Activated CD4-positive, alpha-beta T cell treated with anti-CD3 and anti-CD28 coated beads, Interleukin-2, amount 10 ng/mL, durations not matched to agents 24 days and 14 days (primary cell): ENCODE measurements around the gene PLD3. TPM values are rescaled to one million over a fixed set of nuclear protein-coding genes. Genes with fewer than 3 reads are reported as not detected.
"Not testable (repeated sequence)": the region's sequence is repeated elsewhere in the genome, so short reads cannot be mapped to it uniquely, and the experiment has no call there.

Experiments used
- DNase-seq: peaks from one replicate; pipeline ENCODE4 v3.0.0; 2022
- H3K27ac Mint-ChIP-seq: one replicate; pipeline ENCODE4 v1.8.0; 2022; ENCODE audit warnings: mild to moderate bottlenecking, mixed read lengths
- H3K27me3 Mint-ChIP-seq: one replicate; pipeline ENCODE4 v1.8.0; 2022; ENCODE audit warnings: mixed read lengths
- H3K36me3 Mint-ChIP-seq: one replicate; pipeline ENCODE4 v1.8.0; 2022; ENCODE audit warnings: low read depth, mild to moderate bottlenecking, mixed read lengths
- H3K4me1 Mint-ChIP-seq: one replicate; pipeline ENCODE4 v1.8.0; 2021; ENCODE audit warnings: mixed read lengths
- H3K4me3 Mint-ChIP-seq: one replicate; pipeline ENCODE4 v1.8.0; 2022; ENCODE audit warnings: mild to moderate bottlenecking, moderate library complexity, mixed read lengths
- H3K9me3 Mint-ChIP-seq: one replicate; pipeline ENCODE4 v1.8.0; 2021; ENCODE audit warnings: mixed read lengths
- intact Hi-C: fragments of 100-400 bp; cut with micrococcal nuclease; formaldehyde crosslinking; loops from one replicate; pipeline ENCODE4 v1.15.1; 2023
- total RNA-seq: library from RNA; stranded (reverse); gene quantifications from 2 replicates; pipeline ENCODE4 v1.2.3, GENCODE V29; 2022

The PLD3 gene
- total RNA-seq, 1 donor from 2014 or later = 52.2 TPM

DNA sequence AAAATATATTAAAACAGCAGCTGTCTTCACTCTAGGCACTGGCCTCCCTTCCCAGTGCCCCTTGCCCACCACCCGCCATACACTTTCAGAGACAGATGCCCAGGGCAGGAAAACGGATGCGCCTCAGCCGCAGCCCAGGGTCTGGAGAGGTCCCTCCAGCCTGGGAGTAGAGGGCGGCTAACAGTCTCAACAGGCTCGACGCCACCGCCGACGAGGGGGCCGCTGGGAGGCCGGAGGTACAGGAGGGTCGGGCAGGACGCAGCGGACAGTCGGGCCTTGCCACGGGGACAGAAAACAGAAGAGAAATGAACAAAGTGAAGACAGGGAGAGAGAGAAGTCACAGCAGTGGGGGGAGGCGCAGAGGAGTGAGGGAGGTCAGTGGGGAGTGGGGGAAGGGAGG is 27.4 kb upstream of the PLD3 start:
- H3K4me3 Mint-ChIP-seq = no peak overlapping the region
- H3K36me3 Mint-ChIP-seq = peaks cover 50% of the 10 kb centered on the region
- H3K27ac Mint-ChIP-seq = no peak overlapping the region

GRCh38 chr19:40321566-40322270 is 26.8 kb upstream of the PLD3 start:
- Mint-ChIP-seq H3K4me1 (no peaks in the 10 kb centered on the region), H3K4me3 (no peak overlapping the region), H3K27ac (no peak overlapping the region), H3K9me3 (no peaks in the 10 kb centered on the region), H3K36me3 (peaks cover 47% of the 10 kb centered on the region), H3K27me3 (no peaks in the 10 kb centered on the region)
- intact Hi-C loops = no loop called here
- DNase-seq = no peak

More for the DNA sequence above, 27.4 kb upstream of the PLD3 start:
- no peaks in the 10 kb centered on the region for H3K9me3 Mint-ChIP-seq
- no peak for DNase-seq
- H3K4me1 Mint-ChIP-seq = no peaks in the 10 kb centered on the region
- no peaks in the 10 kb centered on the region for H3K27me3 Mint-ChIP-seq
- intact Hi-C loops = no loop called here

DNA sequence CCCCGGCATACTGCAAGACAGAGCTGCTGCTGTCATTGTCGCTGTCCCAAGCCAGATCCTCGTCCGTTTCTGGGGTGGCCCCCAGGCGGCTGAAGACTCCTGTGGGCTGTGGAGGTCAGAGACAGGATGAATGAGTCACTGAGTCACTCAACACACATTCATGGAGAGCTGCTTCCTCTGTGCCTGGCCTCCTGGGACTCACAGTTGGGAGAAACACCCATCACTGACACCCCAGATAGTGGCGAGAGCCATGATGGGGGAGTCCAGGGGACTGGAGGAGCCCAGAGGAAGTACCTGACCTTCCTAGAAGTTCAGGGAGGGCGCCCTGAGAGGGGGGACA is 26.3 kb upstream of the PLD3 start:
- Mint-ChIP-seq H3K4me1 (no peaks in the 10 kb centered on the region), H3K4me3 (no peak overlapping the region), H3K27me3 (no peaks in the 10 kb centered on the region), H3K9me3 (no peaks in the 10 kb centered on the region), H3K36me3 (peaks cover 47% of the 10 kb centered on the region), H3K27ac (no peak overlapping the region)
- intact Hi-C loops = no loop called here
- DNase-seq = no peak

DNA sequence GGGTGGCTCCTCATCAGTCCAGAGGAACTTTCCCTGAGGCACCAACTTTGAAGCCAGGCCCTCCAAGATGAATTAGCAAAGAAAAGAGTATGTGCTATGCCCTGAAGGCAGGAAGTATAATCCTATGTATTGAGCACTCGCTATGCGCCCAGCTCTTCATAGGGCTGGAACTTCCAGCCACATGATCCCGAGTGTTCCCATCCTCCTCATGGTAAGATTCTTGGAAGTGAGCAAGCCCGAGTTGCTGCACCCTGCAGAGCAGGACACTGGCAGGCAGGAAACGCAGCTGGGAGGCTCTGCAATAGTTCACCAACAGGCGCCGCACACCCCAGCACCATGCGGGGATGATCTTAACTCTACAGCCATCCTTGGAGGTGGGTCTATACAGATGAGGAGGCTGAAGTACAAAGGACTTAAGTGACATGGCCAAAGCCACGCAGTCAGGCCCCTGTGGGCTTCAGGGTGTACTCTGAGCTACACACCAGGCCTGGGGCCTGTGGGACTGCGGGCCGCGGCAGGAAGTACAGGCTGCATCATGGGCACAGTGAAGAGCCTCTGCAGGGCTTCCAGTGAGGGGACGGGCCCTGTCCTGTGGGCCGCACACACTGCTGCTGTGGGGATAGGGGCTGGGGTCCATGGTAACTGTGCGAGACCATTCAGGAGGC is 25.4 kb upstream of the PLD3 start:
- Mint-ChIP-seq H3K36me3 (peaks cover 45% of the 10 kb centered on the region), H3K4me3 (no peak overlapping the region), H3K4me1 (no peaks in the 10 kb centered on the region), H3K9me3 (no peaks in the 10 kb centered on the region), H3K27me3 (no peaks in the 10 kb centered on the region), H3K27ac (no peak overlapping the region)
- DNase-seq = no peak
- intact Hi-C loops = no loop called here

DNA sequence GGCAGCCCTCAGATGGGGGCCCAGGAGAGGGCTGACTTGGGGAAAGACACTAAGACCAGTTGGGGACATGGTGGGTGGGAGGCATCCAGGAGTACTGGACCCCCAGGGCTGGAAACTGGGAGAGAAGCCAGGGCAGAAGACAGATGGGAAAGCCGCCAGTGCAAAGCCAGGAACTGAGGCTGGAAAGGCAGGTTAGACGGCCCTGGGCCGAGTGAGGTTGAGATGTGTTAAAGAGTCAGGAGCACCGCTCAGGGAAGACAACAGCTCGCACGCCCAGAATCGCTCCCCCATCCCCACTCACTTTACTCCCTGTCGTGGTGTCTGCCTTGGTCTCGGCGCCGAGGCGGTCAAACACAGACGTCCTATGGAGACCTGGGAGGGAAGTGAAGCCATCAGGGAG is 24.8 kb upstream of the PLD3 start:
- no peak overlapping the region for H3K27ac Mint-ChIP-seq
- intact Hi-C loops = no loop called here

GRCh38 chr19:40326201-40326600 is 22.3 kb upstream of the PLD3 start:
- Mint-ChIP-seq H3K4me1 (no peaks in the 10 kb centered on the region), H3K27ac (no peak overlapping the region), H3K4me3 (no peak overlapping the region), H3K36me3 (peaks cover 48% of the 10 kb centered on the region), H3K27me3 (no peaks in the 10 kb centered on the region), H3K9me3 (no peaks in the 10 kb centered on the region)
- intact Hi-C loops = no loop called here
- DNase-seq = no peak

More for the DNA sequence above, 24.8 kb upstream of the PLD3 start:
- Mint-ChIP-seq H3K4me3 (no peak overlapping the region), H3K36me3 (peaks cover 47% of the 10 kb centered on the region), H3K4me1 (no peaks in the 10 kb centered on the region), H3K27me3 (no peaks in the 10 kb centered on the region), H3K9me3 (no peaks in the 10 kb centered on the region)
- no peak for DNase-seq

DNA sequence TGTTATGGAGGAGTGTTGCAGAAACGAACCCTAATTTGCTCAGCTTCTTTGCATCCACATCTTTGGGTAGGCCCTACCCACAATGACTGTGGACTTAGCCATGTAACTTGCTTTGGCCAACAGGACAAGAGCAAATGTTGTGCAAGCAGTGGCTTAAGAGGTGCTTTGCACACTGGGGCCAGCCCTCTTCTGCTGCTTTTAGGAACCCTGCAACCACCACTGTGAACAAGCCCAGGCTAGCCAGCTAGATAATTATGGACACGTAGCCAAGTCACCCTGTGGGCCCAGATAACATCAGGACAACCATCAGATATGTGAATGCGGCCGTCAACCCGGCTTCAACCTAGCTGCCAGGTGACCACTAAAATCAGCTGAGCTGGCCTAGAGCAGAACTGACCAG is 17.4 kb upstream of the PLD3 start:
- no peak for DNase-seq
- Mint-ChIP-seq H3K9me3 (no peaks in the 10 kb centered on the region), H3K36me3 (peaks cover 43% of the 10 kb centered on the region), H3K27ac (no peak overlapping the region), H3K4me1 (no peaks in the 10 kb centered on the region), H3K4me3 (no peak overlapping the region), H3K27me3 (no peaks in the 10 kb centered on the region)
- intact Hi-C loops = no loop called here

DNA sequence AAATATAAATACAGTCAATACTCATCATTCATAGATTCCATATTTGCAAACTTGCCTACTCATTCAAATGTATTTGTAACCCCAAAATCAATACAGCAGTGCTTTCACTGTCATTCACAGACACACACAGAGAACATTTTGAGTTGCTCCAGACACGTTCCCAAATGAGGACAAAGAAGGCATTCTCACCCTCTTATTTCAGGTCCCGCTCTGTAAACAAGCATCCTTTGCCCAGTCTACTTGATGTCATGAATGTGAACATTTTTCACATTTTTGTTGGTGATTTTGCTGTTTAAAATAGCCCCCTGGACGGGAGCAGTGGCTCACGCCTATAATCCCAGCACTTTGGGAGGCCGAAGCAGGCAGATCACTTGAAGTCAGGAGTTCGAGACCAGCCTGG is 15.8 kb upstream of the PLD3 start:
- intact Hi-C loops = no loop called here
- Mint-ChIP-seq H3K4me1 (no peaks in the 10 kb centered on the region), H3K27me3 (no peaks in the 10 kb centered on the region), H3K4me3 (no peak overlapping the region), H3K36me3 (peaks cover 45% of the 10 kb centered on the region), H3K9me3 (no peaks in the 10 kb centered on the region), H3K27ac (no peak overlapping the region)
- DNase-seq = no peak

- H3K4me3 Mint-ChIP-seq, H3K27ac Mint-ChIP-seq, H3K9me3 Mint-ChIP-seq, intact Hi-C loops, H3K27me3 Mint-ChIP-seq, H3K4me1 Mint-ChIP-seq, DNase-seq: not testable (repeated sequence)
- peaks cover 44% of the 10 kb centered on the region for H3K36me3 Mint-ChIP-seq
These were observed 15.4 kb upstream of the PLD3 start for GRCh38 chr19:40333083-40333482.

- Mint-ChIP-seq H3K4me3 (no peak overlapping the region), H3K4me1 (no peaks in the 10 kb centered on the region), H3K36me3 (peaks cover 40% of the 10 kb centered on the region), H3K27me3 (no peaks in the 10 kb centered on the region), H3K9me3 (no peaks in the 10 kb centered on the region), H3K27ac (no peak overlapping the region)
- no peak for DNase-seq
- intact Hi-C loops = no loop called here
These were observed 13.4 kb upstream of the PLD3 start for GRCh38 chr19:40335101-40335500.

GRCh38 chr19:40335855-40336600 is 12.5 kb upstream of the PLD3 start:
- H3K36me3 Mint-ChIP-seq = peaks cover 40% of the 10 kb centered on the region
- DNase-seq = no peak
- intact Hi-C loops = no loop called here
- H3K9me3 Mint-ChIP-seq = no peaks in the 10 kb centered on the region
- no peak overlapping the region for H3K4me3 Mint-ChIP-seq
- no peaks in the 10 kb centered on the region for H3K4me1 Mint-ChIP-seq
- no peaks in the 10 kb centered on the region for H3K27me3 Mint-ChIP-seq
- no peak overlapping the region for H3K27ac Mint-ChIP-seq

- intact Hi-C loops = no loop called here
- Mint-ChIP-seq H3K9me3 (no peaks in the 10 kb centered on the region), H3K36me3 (peaks cover 34% of the 10 kb centered on the region)
These were observed 11.9 kb upstream of the PLD3 start for GRCh38 chr19:40336601-40336900.

DNA sequence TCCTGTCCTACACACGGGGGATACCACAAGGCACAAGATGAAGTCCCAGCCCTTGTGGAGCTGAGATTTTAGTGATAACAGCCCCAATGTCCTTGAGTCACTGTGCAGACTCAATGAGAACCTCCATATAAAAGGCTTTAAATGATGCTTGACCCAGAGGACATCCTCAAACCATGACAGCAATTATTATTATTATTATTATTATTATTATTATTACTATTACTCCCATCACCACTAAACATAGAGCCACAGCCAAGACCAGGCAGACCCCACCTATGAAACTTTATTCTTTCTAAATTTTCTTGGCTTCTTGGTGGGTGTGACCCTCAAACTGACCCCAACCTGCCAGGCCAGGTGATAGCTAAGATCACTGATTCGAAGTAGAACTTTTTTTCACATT is 11.4 kb upstream of the PLD3 start:
- H3K36me3 Mint-ChIP-seq = peaks cover 30% of the 10 kb centered on the region
- no peak overlapping the region for H3K27ac Mint-ChIP-seq
- H3K4me1 Mint-ChIP-seq = no peaks in the 10 kb centered on the region
- intact Hi-C loops = no loop called here
- no peaks in the 10 kb centered on the region for H3K27me3 Mint-ChIP-seq
- DNase-seq = no peak
- no peak overlapping the region for H3K4me3 Mint-ChIP-seq
- H3K9me3 Mint-ChIP-seq = no peaks in the 10 kb centered on the region

More at GRCh38 chr19:40336601-40336900, 11.9 kb upstream of the PLD3 start:
- no peaks in the 10 kb centered on the region for H3K4me1 Mint-ChIP-seq
- H3K4me3 Mint-ChIP-seq = no peak overlapping the region
- DNase-seq = no peak
- H3K27ac Mint-ChIP-seq = no peak overlapping the region
- H3K27me3 Mint-ChIP-seq = no peaks in the 10 kb centered on the region

GRCh38 chr19:40337594-40337993 is 10.9 kb upstream of the PLD3 start:
- intact Hi-C loops = no loop called here
- H3K4me1 Mint-ChIP-seq = peaks cover 4% of the 10 kb centered on the region
- no peaks in the 10 kb centered on the region for H3K9me3 Mint-ChIP-seq
- no peak for DNase-seq
- H3K27me3 Mint-ChIP-seq = no peaks in the 10 kb centered on the region
- H3K4me3 Mint-ChIP-seq = no peak overlapping the region
- H3K27ac Mint-ChIP-seq = no peak overlapping the region
- peaks cover 32% of the 10 kb centered on the region for H3K36me3 Mint-ChIP-seq
